ENCODE measurements around the gene CSF1.
"Not testable (repeated sequence)": the region's sequence is repeated elsewhere in the genome, so short reads cannot be mapped to it uniquely, and the experiment has no call there.

Gene CSF1, protein sequence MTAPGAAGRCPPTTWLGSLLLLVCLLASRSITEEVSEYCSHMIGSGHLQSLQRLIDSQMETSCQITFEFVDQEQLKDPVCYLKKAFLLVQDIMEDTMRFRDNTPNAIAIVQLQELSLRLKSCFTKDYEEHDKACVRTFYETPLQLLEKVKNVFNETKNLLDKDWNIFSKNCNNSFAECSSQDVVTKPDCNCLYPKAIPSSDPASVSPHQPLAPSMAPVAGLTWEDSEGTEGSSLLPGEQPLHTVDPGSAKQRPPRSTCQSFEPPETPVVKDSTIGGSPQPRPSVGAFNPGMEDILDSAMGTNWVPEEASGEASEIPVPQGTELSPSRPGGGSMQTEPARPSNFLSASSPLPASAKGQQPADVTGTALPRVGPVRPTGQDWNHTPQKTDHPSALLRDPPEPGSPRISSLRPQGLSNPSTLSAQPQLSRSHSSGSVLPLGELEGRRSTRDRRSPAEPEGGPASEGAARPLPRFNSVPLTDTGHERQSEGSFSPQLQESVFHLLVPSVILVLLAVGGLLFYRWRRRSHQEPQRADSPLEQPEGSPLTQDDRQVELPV

DNA sequence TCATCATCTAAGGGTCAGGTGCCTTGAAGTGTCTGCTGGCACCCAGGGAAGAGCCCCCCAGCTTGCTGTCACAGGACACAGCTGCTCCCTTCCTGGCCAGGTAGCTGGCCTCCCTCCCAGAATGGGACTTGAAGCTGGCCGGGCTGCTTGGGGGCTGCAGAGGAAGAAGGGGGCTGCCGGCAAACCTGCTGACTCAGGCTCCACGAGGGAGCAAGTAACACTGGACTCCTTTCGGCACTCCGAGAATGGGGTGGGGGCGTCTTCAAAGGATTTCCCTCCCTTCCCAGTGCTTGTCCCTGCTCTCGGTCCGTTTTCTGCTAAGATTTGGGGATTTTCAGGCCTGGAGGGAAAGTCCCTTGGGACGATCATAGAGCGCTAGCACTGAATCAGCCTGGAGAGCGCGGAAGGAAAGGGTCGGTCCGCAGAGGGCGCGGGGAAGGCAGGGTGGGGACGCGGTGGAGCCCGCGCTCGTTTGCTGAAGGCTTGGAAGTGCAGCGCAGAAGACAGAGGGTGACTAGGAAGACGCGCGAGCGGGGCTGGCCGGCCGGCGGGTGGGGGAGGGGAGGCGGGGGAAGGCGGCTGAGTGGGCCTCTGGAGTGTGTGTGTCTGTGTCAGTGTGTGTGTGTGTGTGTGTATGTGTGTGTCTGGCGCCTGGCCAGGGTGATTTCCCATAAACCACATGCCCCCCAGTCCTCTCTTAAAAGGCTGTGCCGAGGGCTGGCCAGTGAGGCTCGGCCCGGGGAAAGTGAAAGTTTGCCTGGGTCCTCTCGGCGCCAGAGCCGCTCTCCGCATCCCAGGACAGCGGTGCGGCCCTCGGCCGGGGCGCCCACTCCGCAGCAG lies at the start of gene CSF1:
CSF1 (plus strand) TSS at position 727 of the 840 bp plus-strand sequence. CDS start 175 bp downstream, outside the sequence.
- TF ChIP-seq, protein P1, sequence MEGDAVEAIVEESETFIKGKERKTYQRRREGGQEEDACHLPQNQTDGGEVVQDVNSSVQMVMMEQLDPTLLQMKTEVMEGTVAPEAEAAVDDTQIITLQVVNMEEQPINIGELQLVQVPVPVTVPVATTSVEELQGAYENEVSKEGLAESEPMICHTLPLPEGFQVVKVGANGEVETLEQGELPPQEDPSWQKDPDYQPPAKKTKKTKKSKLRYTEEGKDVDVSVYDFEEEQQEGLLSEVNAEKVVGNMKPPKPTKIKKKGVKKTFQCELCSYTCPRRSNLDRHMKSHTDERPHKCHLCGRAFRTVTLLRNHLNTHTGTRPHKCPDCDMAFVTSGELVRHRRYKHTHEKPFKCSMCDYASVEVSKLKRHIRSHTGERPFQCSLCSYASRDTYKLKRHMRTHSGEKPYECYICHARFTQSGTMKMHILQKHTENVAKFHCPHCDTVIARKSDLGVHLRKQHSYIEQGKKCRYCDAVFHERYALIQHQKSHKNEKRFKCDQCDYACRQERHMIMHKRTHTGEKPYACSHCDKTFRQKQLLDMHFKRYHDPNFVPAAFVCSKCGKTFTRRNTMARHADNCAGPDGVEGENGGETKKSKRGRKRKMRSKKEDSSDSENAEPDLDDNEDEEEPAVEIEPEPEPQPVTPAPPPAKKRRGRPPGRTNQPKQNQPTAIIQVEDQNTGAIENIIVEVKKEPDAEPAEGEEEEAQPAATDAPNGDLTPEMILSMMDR (IDR thresholded peaks at IDR 0.05; ENCODE audit: extremely low read depth, missing control alignments): no peak
- peak; percentile 83 for DNase-seq (ENCODE audit: low spot score)

- DNase-seq (ENCODE audit: low spot score): not testable (repeated sequence)
These were observed 49.0 kb upstream of the CSF1 start for GRCh38 chr1:109861616-109862015.

- TF ChIP-seq, protein P1 (IDR thresholded peaks at IDR 0.05; ENCODE audit: extremely low read depth, missing control alignments): no peak
- DNase-seq (ENCODE audit: low spot score): no peak
These were observed 47.0 kb upstream of the CSF1 start for GRCh38 chr1:109863667-109864046.

- DNase-seq (ENCODE audit: low spot score): no peak
- TF ChIP-seq, protein P1 (IDR thresholded peaks at IDR 0.05; ENCODE audit: extremely low read depth, missing control alignments): no peak
These were observed 46.4 kb upstream of the CSF1 start for GRCh38 chr1:109864047-109864822.

GRCh38 chr1:109864930-109865612 lies 45.6 kb upstream of the CSF1 start:
- TF ChIP-seq, protein P1 (IDR thresholded peaks at IDR 0.05; ENCODE audit: extremely low read depth, missing control alignments): no peak
- no peak for DNase-seq (ENCODE audit: low spot score)

GRCh38 chr1:109866071-109866470 lies 44.6 kb upstream of the CSF1 start:
- TF ChIP-seq, protein P1 (IDR thresholded peaks at IDR 0.05; ENCODE audit: extremely low read depth, missing control alignments): no peak
- no peak for DNase-seq (ENCODE audit: low spot score)
